ENCODE results near the gene CCNL1. TPM values are rescaled to one million over a fixed set of nuclear protein-coding genes. Genes with fewer than 3 reads are reported as not detected.
"Not testable (repeated sequence)": the region's sequence is repeated elsewhere in the genome, so short reads cannot be mapped to it uniquely, and the experiment has no call there.

The CCNL1 gene
- total and polyA plus RNA-seq, 4 donors = 17.4 to 189 (median 151) TPM

GRCh38 chr3:157163217-157163953 lies 3.4 kb upstream of the CCNL1 start:
- Histone ChIP-seq H3K4me1 (ENCODE audit: control insufficient read depth in 1 of 2, insufficient read depth in 2 of 2, low read length in 2 of 2) (no peaks in the 10 kb centered on the region), H3K36me3 (ENCODE audit: control insufficient read depth in 1 of 2, insufficient read depth in 2 of 2, low read length in 1 of 2) (no peaks in the 10 kb centered on the region), H3K27ac (ENCODE audit: low read depth in 1 of 2, low read length in 2 of 2) (no peak overlapping the region), H3K4me3 (ENCODE audit: low read length in 2 of 2) (no peak overlapping the region), H3K27me3 (ENCODE audit: control insufficient read depth in 1 of 2, insufficient read depth in 2 of 2, low read length in 1 of 2) (no peaks in the 10 kb centered on the region), H3K9me3 (ENCODE audit: control insufficient read depth, low read length) (no peaks in the 10 kb centered on the region)
- intact Hi-C loops (cut with DNase I) = no loop called here
- 86 to 91% methylated on average over 19 of the region's 19 CpGs for WGBS, 2 donors
- ATAC-seq (ENCODE audit: low FRiP score) (no peak), DNase-seq (no peak)

- 57 to 70% methylated on average over 7 of the region's 7 CpGs for WGBS, 2 donors
- H3K27ac ChIP-seq (ENCODE audit: low read depth in 1 of 2, low read length in 2 of 2); H3K4me3 ChIP-seq (ENCODE audit: low read length in 2 of 2); ATAC-seq (ENCODE audit: low FRiP score); H3K4me1 ChIP-seq (ENCODE audit: control insufficient read depth in 1 of 2, insufficient read depth in 2 of 2, low read length in 2 of 2); intact Hi-C loops (cut with DNase I); H3K9me3 ChIP-seq (ENCODE audit: control insufficient read depth, low read length); H3K36me3 ChIP-seq (ENCODE audit: control insufficient read depth in 1 of 2, insufficient read depth in 2 of 2, low read length in 1 of 2); H3K27me3 ChIP-seq (ENCODE audit: control insufficient read depth in 1 of 2, insufficient read depth in 2 of 2, low read length in 1 of 2): not testable (repeated sequence)
- peak in 1 of 2 donors; percentile 58 for DNase-seq
Measured at GRCh38 chr3:157162620-157163019, 2.7 kb upstream of the CCNL1 start.

- Histone ChIP-seq H3K27me3 (ENCODE audit: control insufficient read depth in 1 of 2, insufficient read depth in 2 of 2, low read length in 1 of 2) (no peaks in the 10 kb centered on the region), H3K4me1 (ENCODE audit: control insufficient read depth in 1 of 2, insufficient read depth in 2 of 2, low read length in 2 of 2) (no peaks in the 10 kb centered on the region), H3K27ac (ENCODE audit: low read depth in 1 of 2, low read length in 2 of 2) (peak overlapping the region; percentile 98 to 100), H3K9me3 (ENCODE audit: control insufficient read depth, low read length) (no peaks in the 10 kb centered on the region), H3K4me3 (ENCODE audit: low read length in 2 of 2) (peak overlapping the region; percentile 49 to 73), H3K36me3 (ENCODE audit: control insufficient read depth in 1 of 2, insufficient read depth in 2 of 2, low read length in 1 of 2) (no peaks in the 10 kb centered on the region)
- DNase-seq (peak; percentile 94), ATAC-seq (ENCODE audit: low FRiP score) (peak; percentile 90)
- intact Hi-C loops (cut with DNase I) = loop anchor here (1.0 kb wide), 2 partner anchors 13 to 14 kb away; no protein-coding TSS in a partner anchor
- 5 to 7% methylated on average over 22 of the region's 22 CpGs for WGBS, 2 donors
Measured at GRCh38 chr3:157160658-157161424, 894 bp upstream of the CCNL1 start.

DNA sequence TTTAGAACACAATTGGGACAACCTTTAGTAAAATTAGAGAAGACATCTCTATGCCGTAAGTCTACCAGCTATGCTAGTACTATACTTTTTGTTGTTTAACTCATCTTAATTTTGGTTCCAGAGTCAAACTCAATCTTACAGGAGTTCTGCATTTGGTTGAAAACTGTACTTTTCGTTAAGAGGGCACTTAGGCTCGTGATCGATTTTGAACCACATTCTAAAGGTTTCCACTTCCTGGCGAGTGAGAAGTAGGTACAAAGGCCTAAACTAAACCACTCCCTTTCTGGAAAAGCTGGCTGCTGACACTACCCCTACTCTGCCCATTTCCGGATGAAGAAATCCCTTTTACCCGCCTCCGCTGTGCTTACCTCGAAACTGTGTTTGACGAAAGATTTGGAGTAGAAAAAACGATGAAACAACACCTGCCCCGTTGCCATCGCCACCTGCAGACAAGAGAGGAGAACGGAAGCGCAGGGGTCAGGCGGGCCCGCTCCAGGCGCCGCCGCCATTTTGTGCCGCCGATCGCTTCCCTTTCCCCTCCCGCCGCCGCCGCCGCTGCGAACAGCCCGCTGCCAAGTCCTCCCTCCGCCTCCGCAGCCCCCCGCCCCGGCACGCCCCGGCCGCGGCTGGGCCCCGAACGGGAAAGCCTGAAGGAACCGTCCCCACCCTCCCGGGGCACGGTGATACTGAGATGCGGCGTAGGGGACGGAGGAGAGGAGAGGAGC lies 748 bp downstream of the CCNL1 start:
- peak; percentile 63 for ATAC-seq (ENCODE audit: low FRiP score)
- intact Hi-C loops (cut with DNase I) = no loop called here
- H3K9me3 ChIP-seq (ENCODE audit: control insufficient read depth, low read length) = no peaks in the 10 kb centered on the region
- no peaks in the 10 kb centered on the region for H3K4me1 ChIP-seq (ENCODE audit: control insufficient read depth in 1 of 2, insufficient read depth in 2 of 2, low read length in 2 of 2)
- DNase-seq = peak; percentile 75 to 89
- H3K27ac ChIP-seq (ENCODE audit: low read depth in 1 of 2, low read length in 2 of 2) = peak overlapping the region; percentile 76 to 99
- no peaks in the 10 kb centered on the region for H3K27me3 ChIP-seq (ENCODE audit: control insufficient read depth in 1 of 2, insufficient read depth in 2 of 2, low read length in 1 of 2)
- H3K36me3 ChIP-seq (ENCODE audit: control insufficient read depth in 1 of 2, insufficient read depth in 2 of 2, low read length in 1 of 2) = no peaks in the 10 kb centered on the region
- 1% methylated on average over 26 to 46 of the region's 46 CpGs for WGBS, 2 donors
- H3K4me3 ChIP-seq (ENCODE audit: low read length in 2 of 2) = peak overlapping the region; percentile 92

GRCh38 chr3:157157836-157158235 lies 2.1 kb downstream of the CCNL1 start:
- no peaks in the 10 kb centered on the region for H3K27me3 ChIP-seq (ENCODE audit: control insufficient read depth in 1 of 2, insufficient read depth in 2 of 2, low read length in 1 of 2)
- peak overlapping the region; percentile 41 to 92 for H3K4me3 ChIP-seq (ENCODE audit: low read length in 2 of 2)
- DNase-seq (no peak), ATAC-seq (ENCODE audit: low FRiP score) (no peak)
- no peaks in the 10 kb centered on the region for H3K4me1 ChIP-seq (ENCODE audit: control insufficient read depth in 1 of 2, insufficient read depth in 2 of 2, low read length in 2 of 2)
- no peaks in the 10 kb centered on the region for H3K9me3 ChIP-seq (ENCODE audit: control insufficient read depth, low read length)
- no peak overlapping the region for H3K27ac ChIP-seq (ENCODE audit: low read depth in 1 of 2, low read length in 2 of 2)
- no peaks in the 10 kb centered on the region for H3K36me3 ChIP-seq (ENCODE audit: control insufficient read depth in 1 of 2, insufficient read depth in 2 of 2, low read length in 1 of 2)
- intact Hi-C loops (cut with DNase I) = no loop called here

GRCh38 chr3:157156837-157157635 lies 2.9 kb downstream of the CCNL1 start:
- no peak overlapping the region for H3K27ac ChIP-seq (ENCODE audit: low read depth in 1 of 2, low read length in 2 of 2)

DNA sequence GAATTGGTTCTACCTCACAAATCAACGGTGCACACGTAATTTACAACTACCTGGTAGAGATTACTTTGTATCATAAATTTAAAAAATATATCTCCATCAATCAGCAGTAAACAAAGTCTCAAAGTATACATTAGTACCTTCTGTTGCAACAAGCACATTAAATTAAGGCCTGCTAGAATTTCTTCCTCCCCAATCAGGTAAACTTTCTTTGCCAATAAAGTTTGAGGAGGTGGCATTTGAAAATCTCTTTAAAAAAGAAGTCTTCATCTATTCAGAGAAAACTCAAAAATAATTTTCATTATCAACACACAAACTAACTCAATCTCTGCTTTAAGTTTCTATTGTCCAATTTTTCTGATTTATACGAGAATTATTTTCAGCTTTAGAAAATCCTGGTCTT lies 4.4 kb downstream of the CCNL1 start:
- H3K27ac ChIP-seq (ENCODE audit: low read depth in 1 of 2, low read length in 2 of 2) = no peak overlapping the region
- H3K27me3 ChIP-seq (ENCODE audit: control insufficient read depth in 1 of 2, insufficient read depth in 2 of 2, low read length in 1 of 2) = no peaks in the 10 kb centered on the region
- WGBS, 2 donors = 52 to 53% methylated on average over 3 of the region's 3 CpGs
- no peak for ATAC-seq (ENCODE audit: low FRiP score)
- H3K36me3 ChIP-seq (ENCODE audit: control insufficient read depth in 1 of 2, insufficient read depth in 2 of 2, low read length in 1 of 2) = peaks cover 0 to 2% of the 10 kb centered on the region in 2 donors
- H3K4me3 ChIP-seq (ENCODE audit: low read length in 2 of 2) = no peak overlapping the region
- H3K4me1 ChIP-seq (ENCODE audit: control insufficient read depth in 1 of 2, insufficient read depth in 2 of 2, low read length in 2 of 2) = no peaks in the 10 kb centered on the region
- H3K9me3 ChIP-seq (ENCODE audit: control insufficient read depth, low read length) = no peaks in the 10 kb centered on the region
- intact Hi-C loops (cut with DNase I) = no loop called here
- DNase-seq = no peak

More at GRCh38 chr3:157156837-157157635, 2.9 kb downstream of the CCNL1 start:
- WGBS, 2 donors = 42% methylated on average over 7 of the region's 7 CpGs
- no peaks in the 10 kb centered on the region for H3K36me3 ChIP-seq (ENCODE audit: control insufficient read depth in 1 of 2, insufficient read depth in 2 of 2, low read length in 1 of 2)
- no peaks in the 10 kb centered on the region for H3K9me3 ChIP-seq (ENCODE audit: control insufficient read depth, low read length)
- intact Hi-C loops (cut with DNase I) = no loop called here
- ATAC-seq (ENCODE audit: low FRiP score) (no peak), DNase-seq (no peak)
- H3K4me1 ChIP-seq (ENCODE audit: control insufficient read depth in 1 of 2, insufficient read depth in 2 of 2, low read length in 2 of 2) = no peaks in the 10 kb centered on the region
- H3K4me3 ChIP-seq (ENCODE audit: low read length in 2 of 2) = no peak overlapping the region
- H3K27me3 ChIP-seq (ENCODE audit: control insufficient read depth in 1 of 2, insufficient read depth in 2 of 2, low read length in 1 of 2) = no peaks in the 10 kb centered on the region

Data from aorta (tissue), 5 donors.